Dendritic cell treated with granulocyte-macrophage colony-stimulating factor and Interleukin-4, amounts not matched to agents 40 ng/mL and 50 ng/mL, for 4 days (primary cell): Measurements from ENCODE around the gene EMID1.

Experiments used
- H3K27ac Mint-ChIP-seq: one replicate; pipeline ENCODE4 v1.8.0; 2022; ENCODE audit warnings: mild to moderate bottlenecking, mixed read lengths
- H3K27me3 Mint-ChIP-seq: one replicate; pipeline ENCODE4 v1.8.0; 2022; ENCODE audit warnings: mild to moderate bottlenecking, mixed read lengths
- H3K36me3 Mint-ChIP-seq: one replicate; pipeline ENCODE4 v1.8.0; 2022; ENCODE audit warnings: low read depth, mixed read lengths
- H3K4me1 Mint-ChIP-seq: one replicate; pipeline ENCODE4 v1.8.0; 2022; ENCODE audit warnings: low read depth, mixed read lengths
- H3K4me3 Mint-ChIP-seq: one replicate; pipeline ENCODE4 v1.8.0; 2022; ENCODE audit warnings: mild to moderate bottlenecking, moderate library complexity, mixed read lengths
- H3K9me3 Mint-ChIP-seq: one replicate; pipeline ENCODE4 v1.8.0; 2022; ENCODE audit warnings: mixed read lengths
- intact Hi-C: fragments of 100-400 bp; cut with micrococcal nuclease; formaldehyde crosslinking; loops from one replicate; pipeline ENCODE4 v1.15.0; 2022

The EMID1 gene

GRCh38 chr22:29302681-29303465 lies 97.2 kb downstream of the EMID1 start:
- Mint-ChIP-seq H3K27ac (peak overlapping the region; percentile 82), H3K4me3 (no peak overlapping the region), H3K9me3 (no peaks in the 10 kb centered on the region), H3K36me3 (peaks cover 47% of the 10 kb centered on the region), H3K27me3 (peaks cover 12% of the 10 kb centered on the region), H3K4me1 (peaks cover 72% of the 10 kb centered on the region)
- intact Hi-C loops: loop anchor here (2.0 kb wide), 1 partner anchor 34 kb away; the partner anchor contains the start of gene EWSR1

DNA sequence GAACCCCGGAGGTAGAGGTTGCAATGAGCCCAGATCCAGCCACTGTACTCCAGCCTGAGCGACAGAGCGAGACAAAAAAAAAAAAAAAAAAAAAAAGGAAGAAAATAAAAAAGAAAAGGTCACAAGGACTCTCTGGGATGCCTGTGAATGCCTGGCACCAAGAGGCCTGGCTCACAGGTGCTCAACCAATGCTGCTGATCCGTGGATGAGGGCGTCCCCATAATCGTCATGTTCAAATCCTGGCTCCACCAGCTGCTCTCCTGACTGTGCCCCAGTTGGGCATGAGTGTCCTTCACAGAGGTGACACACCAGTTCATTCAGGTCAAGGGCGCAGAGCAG lies 100.1 kb downstream of the EMID1 start:
- Mint-ChIP-seq H3K4me3 (peak overlapping the region; percentile 92), H3K27ac (peak overlapping the region; percentile 82), H3K9me3 (no peaks in the 10 kb centered on the region), H3K36me3 (peaks cover 42% of the 10 kb centered on the region), H3K4me1 (peaks cover 88% of the 10 kb centered on the region), H3K27me3 (peaks cover 12% of the 10 kb centered on the region)
- intact Hi-C loops: no loop called here

GRCh38 chr22:29306175-29306834 lies 100.6 kb downstream of the EMID1 start, which contains the start of gene GAS2L1:
GAS2L1 (plus strand) TSS chr22:29306650; CDS start chr22:29308106, 1,456 bp downstream.
- H3K4me3 Mint-ChIP-seq: peak within 1 kb of the TSS; percentile 92
- peak within 1 kb of the TSS; percentile 82 for H3K27ac Mint-ChIP-seq
- peaks cover 12% of the 10 kb centered on the region for H3K27me3 Mint-ChIP-seq
- intact Hi-C loops: no loop called here
- H3K36me3 Mint-ChIP-seq: peaks cover 42% of the 10 kb centered on the region
- peaks cover 88% of the 10 kb centered on the region for H3K4me1 Mint-ChIP-seq
- H3K9me3 Mint-ChIP-seq: no peaks in the 10 kb centered on the region

DNA sequence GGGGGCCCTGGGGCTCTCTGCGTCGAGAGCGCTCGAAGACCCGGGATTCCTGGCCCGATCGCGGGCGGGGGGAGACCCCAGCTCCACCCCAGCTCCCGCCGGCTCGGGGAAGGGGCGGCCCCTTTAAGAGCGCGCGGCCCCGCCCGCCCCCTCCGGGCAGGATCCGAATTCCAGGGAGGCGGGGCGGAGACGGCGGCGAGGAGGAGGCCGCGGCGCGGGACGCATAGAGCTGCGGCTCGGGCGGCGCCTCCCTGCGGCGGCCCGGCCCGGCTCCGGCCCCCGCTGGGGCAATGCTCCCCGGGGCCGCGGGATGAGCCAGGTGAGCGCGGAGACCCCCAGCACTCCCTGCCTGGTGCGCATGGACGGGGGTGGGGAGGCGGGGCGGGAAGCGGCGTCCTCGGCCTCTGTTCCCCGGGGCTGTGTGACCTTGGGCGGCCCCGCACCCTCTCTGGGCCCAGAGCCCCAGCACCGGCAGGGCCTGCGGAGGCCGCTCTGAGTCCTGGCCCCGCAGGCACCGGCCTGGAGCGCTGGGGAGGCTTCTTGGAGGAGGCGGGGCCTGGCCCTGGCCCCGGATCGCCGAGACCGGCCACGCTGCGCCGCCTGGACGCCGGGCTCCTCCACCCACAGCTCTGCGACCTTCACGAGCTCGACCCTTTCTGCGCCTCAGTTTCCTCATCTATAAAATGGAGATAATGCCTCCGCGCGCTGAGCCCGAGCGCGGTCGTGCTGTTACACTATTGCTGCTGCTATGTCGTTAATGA lies 101.3 kb downstream of the EMID1 start:
- Mint-ChIP-seq H3K4me1 (peaks cover 90% of the 10 kb centered on the region), H3K27ac (peak overlapping the region; percentile 82), H3K4me3 (peak overlapping the region; percentile 92), H3K36me3 (peaks cover 45% of the 10 kb centered on the region), H3K27me3 (peaks cover 12% of the 10 kb centered on the region), H3K9me3 (no peaks in the 10 kb centered on the region)
- intact Hi-C loops: no loop called here

DNA sequence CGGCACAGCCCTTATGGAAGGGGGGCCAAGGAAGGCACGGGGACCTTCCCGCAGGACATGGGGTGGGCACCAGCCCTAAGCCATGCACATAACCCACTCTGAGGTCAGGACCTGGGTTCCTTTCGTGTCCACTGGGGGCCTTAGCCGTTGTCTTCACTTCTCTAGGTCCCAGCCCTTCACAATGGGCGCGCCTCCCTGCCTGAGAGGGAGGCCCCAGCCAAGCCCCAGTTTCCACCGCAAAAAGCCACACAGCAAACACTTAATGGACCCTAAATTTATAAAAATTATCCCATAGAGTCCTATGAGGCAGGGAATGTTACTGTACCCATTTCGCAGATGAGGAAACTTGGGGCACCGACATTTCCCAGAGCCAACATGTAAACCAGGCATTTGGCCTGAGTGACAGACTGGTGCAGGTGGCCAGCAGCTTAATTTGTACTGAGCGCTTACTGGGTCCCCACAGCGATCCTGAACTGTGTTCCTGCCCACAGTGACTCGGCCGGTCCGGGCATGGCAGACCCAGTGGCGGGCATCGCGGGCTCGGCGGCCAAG lies 102.0 kb downstream of the EMID1 start:
- Mint-ChIP-seq H3K27me3 (peaks cover 14% of the 10 kb centered on the region), H3K4me1 (peaks cover 90% of the 10 kb centered on the region), H3K9me3 (no peaks in the 10 kb centered on the region), H3K36me3 (peaks cover 51% of the 10 kb centered on the region), H3K27ac (peak overlapping the region; percentile 82), H3K4me3 (peak overlapping the region; percentile 92)
- intact Hi-C loops: no loop called here

DNA sequence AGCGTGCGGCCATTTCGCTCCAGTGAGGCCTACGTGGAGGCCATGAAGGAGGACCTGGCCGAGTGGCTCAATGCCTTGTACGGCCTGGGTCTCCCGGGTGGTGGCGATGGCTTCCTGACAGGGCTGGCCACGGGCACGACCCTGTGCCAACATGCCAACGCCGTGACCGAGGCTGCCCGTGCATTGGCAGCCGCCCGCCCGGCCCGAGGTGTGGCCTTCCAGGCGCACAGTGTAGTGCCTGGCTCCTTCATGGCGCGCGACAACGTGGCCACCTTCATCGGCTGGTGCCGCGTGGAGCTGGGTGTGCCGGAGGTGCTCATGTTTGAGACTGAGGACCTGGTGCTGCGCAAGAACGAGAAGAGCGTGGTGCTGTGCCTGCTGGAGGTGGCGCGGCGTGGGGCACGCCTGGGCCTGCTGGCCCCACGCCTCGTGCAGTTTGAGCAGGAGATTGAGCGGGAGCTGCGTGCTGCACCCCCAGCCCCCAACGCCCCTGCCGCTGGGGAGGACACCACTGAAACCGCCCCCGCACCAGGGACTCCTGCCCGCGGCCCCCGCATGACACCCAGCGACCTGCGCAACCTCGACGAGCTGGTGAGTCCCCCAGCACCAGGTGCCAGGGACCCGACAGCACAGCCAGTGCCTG lies 102.6 kb downstream of the EMID1 start:
- H3K9me3 Mint-ChIP-seq: no peaks in the 10 kb centered on the region
- H3K4me1 Mint-ChIP-seq: peaks cover 90% of the 10 kb centered on the region
- peak overlapping the region; percentile 82 for H3K27ac Mint-ChIP-seq
- H3K36me3 Mint-ChIP-seq: peaks cover 57% of the 10 kb centered on the region
- intact Hi-C loops: no loop called here
- peak overlapping the region; percentile 58 for H3K4me3 Mint-ChIP-seq
- peaks cover 20% of the 10 kb centered on the region for H3K27me3 Mint-ChIP-seq

DNA sequence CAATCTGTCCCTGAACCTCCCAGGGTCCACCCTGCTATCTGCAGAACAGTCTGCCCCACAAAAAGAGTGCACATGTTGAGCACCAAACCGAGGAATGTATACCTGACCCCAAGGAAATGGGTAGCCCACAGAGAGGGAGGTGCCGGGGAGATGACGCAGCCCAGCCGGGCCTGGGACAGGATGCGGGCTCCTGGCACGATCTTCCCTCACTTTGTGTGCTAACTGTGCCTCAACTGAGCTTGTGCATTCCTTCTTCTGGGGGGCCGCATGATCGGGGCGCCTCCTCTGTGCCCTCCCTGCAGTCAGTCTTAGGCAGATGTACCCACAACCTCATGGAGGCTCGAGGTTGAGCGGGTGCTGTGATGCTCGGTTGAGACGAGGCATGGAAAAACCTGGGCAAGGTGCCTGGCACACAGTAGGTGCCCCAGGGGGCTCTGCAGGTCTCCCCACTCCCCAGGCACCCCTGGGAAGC lies 103.1 kb downstream of the EMID1 start:
- intact Hi-C loops: no loop called here
- Mint-ChIP-seq H3K4me3 (peak overlapping the region; percentile 58), H3K27me3 (peaks cover 25% of the 10 kb centered on the region), H3K4me1 (peaks cover 90% of the 10 kb centered on the region), H3K27ac (peak overlapping the region; percentile 82), H3K9me3 (no peaks in the 10 kb centered on the region), H3K36me3 (peaks cover 63% of the 10 kb centered on the region)
